Measurements from ENCODE around the gene FARS2. TPM values are rescaled to one million over a fixed set of nuclear protein-coding genes. Genes with fewer than 3 reads are reported as not detected.

FARS2 gene
- total RNA-seq, 1 donor from 2014 or later = 19.6 TPM

GRCh38 chr6:5365436-5366195 lies 104.3 kb downstream of the FARS2 start:
- no peak for FAIRE-seq
- no peak for DNase-seq (ENCODE audit: low spot score in 2 of 2)

GRCh38 chr6:5366941-5367340 lies 105.6 kb downstream of the FARS2 start:
- no peak for FAIRE-seq

GRCh38 chr6:5367510-5367909 lies 106.2 kb downstream of the FARS2 start:
- FAIRE-seq (no peak), DNase-seq (ENCODE audit: low spot score in 2 of 2) (no peak)

More at GRCh38 chr6:5366941-5367340, 105.6 kb downstream of the FARS2 start:
- no peak for DNase-seq (ENCODE audit: low spot score in 2 of 2)

- FAIRE-seq (no peak), DNase-seq (ENCODE audit: low spot score in 2 of 2) (no peak)
Measured at GRCh38 chr6:5373430-5373829, 112.1 kb downstream of the FARS2 start.

GRCh38 chr6:5378331-5378730 lies 117.0 kb downstream of the FARS2 start:
- DNase-seq (ENCODE audit: low spot score in 2 of 2) (no peak), FAIRE-seq (no peak)

- no peak for FAIRE-seq
- DNase-seq (ENCODE audit: low spot score in 2 of 2) = no peak
Measured at GRCh38 chr6:5379647-5380242, 118.4 kb downstream of the FARS2 start.

GRCh38 chr6:5383856-5384255 lies 122.5 kb downstream of the FARS2 start:
- no peak for DNase-seq (ENCODE audit: low spot score in 2 of 2)
- FAIRE-seq = no peak

GRCh38 chr6:5384276-5384675 lies 123.0 kb downstream of the FARS2 start:
- no peak for DNase-seq (ENCODE audit: low spot score in 2 of 2)
- FAIRE-seq = no peak

- FAIRE-seq = no peak
- no peak for DNase-seq (ENCODE audit: low spot score in 2 of 2)
Measured at GRCh38 chr6:5388326-5388725, 127.0 kb downstream of the FARS2 start.

- FAIRE-seq (no peak), DNase-seq (ENCODE audit: low spot score in 2 of 2) (no peak)
Measured at GRCh38 chr6:5389086-5389745, 127.9 kb downstream of the FARS2 start.

GRCh38 chr6:5390177-5390576 lies 128.9 kb downstream of the FARS2 start:
- FAIRE-seq = no peak
- no peak for DNase-seq (ENCODE audit: low spot score in 2 of 2)

- no peak for DNase-seq (ENCODE audit: low spot score in 2 of 2)
- no peak for FAIRE-seq
Measured at GRCh38 chr6:5394280-5394679, 133.0 kb downstream of the FARS2 start.

GRCh38 chr6:5395719-5396118 lies 134.4 kb downstream of the FARS2 start:
- FAIRE-seq (no peak), DNase-seq (ENCODE audit: low spot score in 2 of 2) (no peak)

GRCh38 chr6:5398530-5398929 lies 137.2 kb downstream of the FARS2 start:
- no peak for FAIRE-seq
- no peak for DNase-seq (ENCODE audit: low spot score in 2 of 2)

GRCh38 chr6:5399391-5399790 lies 138.1 kb downstream of the FARS2 start:
- FAIRE-seq (no peak), DNase-seq (ENCODE audit: low spot score in 2 of 2) (no peak)

GRCh38 chr6:5401845-5402738 lies 140.8 kb downstream of the FARS2 start:
- DNase-seq (ENCODE audit: low spot score in 2 of 2) (no peak), FAIRE-seq (peak; percentile 74)

GRCh38 chr6:5403076-5403475 lies 141.8 kb downstream of the FARS2 start:
- FAIRE-seq (no peak), DNase-seq (ENCODE audit: low spot score in 2 of 2) (no peak)

GRCh38 chr6:5403609-5404008 lies 142.3 kb downstream of the FARS2 start:
- no peak for FAIRE-seq
- DNase-seq (ENCODE audit: low spot score in 2 of 2) = no peak

- DNase-seq (ENCODE audit: low spot score in 2 of 2) = no peak
- FAIRE-seq = no peak
Measured at GRCh38 chr6:5405976-5406375, 144.7 kb downstream of the FARS2 start.

GRCh38 chr6:5411414-5411813 lies 150.1 kb downstream of the FARS2 start:
- FAIRE-seq = no peak
- DNase-seq (ENCODE audit: low spot score in 2 of 2) = no peak

GRCh38 chr6:5412017-5412416 lies 150.7 kb downstream of the FARS2 start:
- FAIRE-seq = no peak
- DNase-seq (ENCODE audit: low spot score in 2 of 2) = no peak

Measured in frontal cortex (tissue), 4 donors.